Measurements from ENCODE around the gene ACADSB.

ACADSB gene

GRCh38 chr10:123043409-123043925, 34.7 kb downstream of the ACADSB start:
- DNase-seq, result no peak

GRCh38 chr10:123044391-123044790, 35.6 kb downstream of the ACADSB start:
- no peak for DNase-seq

GRCh38 chr10:123045961-123046731, 37.3 kb downstream of the ACADSB start:
- no peak for DNase-seq

GRCh38 chr10:123057968-123058367, 49.2 kb downstream of the ACADSB start:
- DNase-seq, result no peak

GRCh38 chr10:123061865-123062264, 53.1 kb downstream of the ACADSB start:
- DNase-seq, result no peak

- no peak for DNase-seq
Observed at GRCh38 chr10:123062726-123063125, 53.9 kb downstream of the ACADSB start.

- DNase-seq, result no peak
Observed at GRCh38 chr10:123068087-123068853, 59.5 kb downstream of the ACADSB start.

- DNase-seq, result no peak
Observed at GRCh38 chr10:123069246-123069986, 60.6 kb downstream of the ACADSB start.

- DNase-seq, result no peak
Observed at GRCh38 chr10:123073187-123073586, 64.4 kb downstream of the ACADSB start.

GRCh38 chr10:123074215-123074614, 65.4 kb downstream of the ACADSB start:
- no peak for DNase-seq

- no peak for DNase-seq
Observed at GRCh38 chr10:123081896-123082295, 73.1 kb downstream of the ACADSB start.

- DNase-seq, result no peak
Observed at GRCh38 chr10:123083811-123084210, 75.0 kb downstream of the ACADSB start.

- DNase-seq, result no peak
Observed at GRCh38 chr10:123086281-123086680, 77.5 kb downstream of the ACADSB start.

- DNase-seq, result no peak
Observed at GRCh38 chr10:123087348-123087747, 78.5 kb downstream of the ACADSB start.

- no peak for DNase-seq
Observed at GRCh38 chr10:123087786-123088185, 79.0 kb downstream of the ACADSB start.

GRCh38 chr10:123092635-123093414, 84.0 kb downstream of the ACADSB start:
- no peak for DNase-seq

GRCh38 chr10:123093489-123093888, 84.7 kb downstream of the ACADSB start:
- no peak for DNase-seq

GRCh38 chr10:123096452-123096851, 87.6 kb downstream of the ACADSB start:
- DNase-seq, result no peak

- DNase-seq, result no peak
Observed at GRCh38 chr10:123097039-123097438, 88.2 kb downstream of the ACADSB start.

- DNase-seq, result no peak
Observed at GRCh38 chr10:123100030-123100762, 91.4 kb downstream of the ACADSB start.

GRCh38 chr10:123101872-123102271, 93.1 kb downstream of the ACADSB start:
- DNase-seq, result no peak

GRCh38 chr10:123102673-123103072, 93.9 kb downstream of the ACADSB start:
- DNase-seq, result no peak

Data from activated CD4-positive, CD25-positive, alpha-beta regulatory T cell treated with anti-CD3 and anti-CD28 coated beads, Interleukin-2, amount 50 U/mL, for 72 hours (primary cell).